Activated CD4-positive, alpha-beta memory T cell treated with anti-CD3 and anti-CD28 coated beads, Interleukin-2, amount 10 ng/mL, durations not matched to agents 7 days and 5 days (primary cell): ENCODE measurements around the gene UCN. TPM values are rescaled to one million over a fixed set of nuclear protein-coding genes. Genes with fewer than 3 reads are reported as not detected.

Experiments used
- CTCF ChIA-PET: fragments of 350-600 bp; sonication (Branson Sonifier 250); formaldehyde crosslinking; loops from one replicate; lab custom pipeline; 2021; ENCODE audit warnings: antibody characterized with exemption, inconsistent platforms; lab: Charles Lee
- POLR2A ChIA-PET: fragments of 350-600 bp; sonication (Branson Sonifier 250); formaldehyde crosslinking; loops from one replicate; lab custom pipeline; 2021; ENCODE audit warnings: antibody characterized with exemption; lab: Charles Lee
- DNase-seq: peaks from one replicate; pipeline ENCODE4 v3.0.0-alpha.2; 2020
- H3K27ac Mint-ChIP-seq: one replicate; pipeline ENCODE4 v1.8.0; 2021; ENCODE audit warnings: mild to moderate bottlenecking, mixed read lengths
- H3K27me3 Mint-ChIP-seq: one replicate; pipeline ENCODE4 v1.8.0; 2021; ENCODE audit warnings: mixed read lengths
- H3K36me3 Mint-ChIP-seq: one replicate; pipeline ENCODE4 v1.8.0; 2021; ENCODE audit warnings: low read depth, mixed read lengths
- H3K4me1 Mint-ChIP-seq: one replicate; pipeline ENCODE4 v1.8.0; 2021; ENCODE audit warnings: mixed read lengths
- H3K4me3 Mint-ChIP-seq: one replicate; pipeline ENCODE4 v1.8.0; 2021; ENCODE audit warnings: mild to moderate bottlenecking, mixed read lengths
- H3K9me3 Mint-ChIP-seq: one replicate; pipeline ENCODE4 v1.8.0; 2021; ENCODE audit warnings: mixed read lengths
- total RNA-seq, 2 experiments: library from RNA; stranded (reverse); gene quantifications; one replicate each; pipeline ENCODE4 v1.2.3, GENCODE V29; 2021

Gene UCN
- total RNA-seq, 2 experiments from 2014 or later: 2.2 to 3.0 TPM

DNA sequence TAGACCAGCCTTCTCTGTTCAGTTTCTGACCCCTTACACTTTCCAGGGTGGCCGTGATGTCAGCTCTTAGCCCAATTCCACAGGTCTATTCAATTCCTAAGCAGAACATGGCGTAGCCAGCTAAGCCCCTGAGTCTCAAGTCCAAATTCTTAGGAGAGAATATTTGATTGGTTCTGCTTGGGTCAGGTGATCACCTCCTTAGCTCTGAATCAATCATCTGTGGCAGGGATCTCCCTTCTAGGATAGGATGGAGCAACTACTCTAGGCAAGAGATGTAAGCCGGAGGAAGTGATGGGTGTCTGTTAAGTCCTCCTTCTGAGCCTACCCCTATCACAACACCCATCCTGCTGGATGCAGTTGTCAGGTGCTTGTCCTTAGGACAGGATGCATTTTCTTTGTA is 11.1 kb downstream of the UCN start:
- no peak overlapping the region for H3K4me3 Mint-ChIP-seq

DNA sequence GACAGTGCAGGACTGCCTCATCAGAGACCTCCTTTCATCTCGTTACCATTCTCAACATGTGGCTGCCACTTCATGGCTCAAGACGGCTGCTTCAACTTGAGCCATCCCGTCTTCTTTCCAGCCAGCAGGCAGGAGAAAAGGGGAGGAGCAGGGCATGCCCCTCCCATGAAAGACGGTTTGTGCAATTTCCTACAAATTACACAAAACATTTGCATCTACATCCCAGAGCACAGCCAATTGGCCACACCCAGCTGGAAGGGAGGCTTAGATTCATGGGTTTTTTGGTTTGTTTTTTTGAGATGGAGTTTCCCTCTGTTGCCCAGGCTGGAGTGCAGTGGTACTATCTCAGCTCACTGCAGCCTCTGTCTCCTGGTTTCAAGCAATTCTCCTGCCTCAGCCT is 11.8 kb downstream of the UCN start:
- peaks cover 25% of the 10 kb centered on the region for H3K27me3 Mint-ChIP-seq
- no peaks in the 10 kb centered on the region for H3K36me3 Mint-ChIP-seq
- no peak for DNase-seq
- no peaks in the 10 kb centered on the region for H3K9me3 Mint-ChIP-seq
- no peaks in the 10 kb centered on the region for H3K4me1 Mint-ChIP-seq
- ChIA-PET POLR2A (no interaction called here), CTCF (interaction anchor here (0.6 to 1.1 kb wide), 3 partner anchors 8 to 31 kb away, joined by 3 to 8 read pairs (median 3); no protein-coding TSS in a partner anchor)
- no peak overlapping the region for H3K4me3 Mint-ChIP-seq
- H3K27ac Mint-ChIP-seq: no peak overlapping the region

More for the DNA sequence above, 11.1 kb downstream of the UCN start:
- DNase-seq: no peak
- peaks cover 18% of the 10 kb centered on the region for H3K27me3 Mint-ChIP-seq
- ChIA-PET CTCF (interaction anchor here (1.1 kb wide), 1 partner anchor 32 kb away, joined by 3 read pairs; no protein-coding TSS in a partner anchor), POLR2A (no interaction called here)
- no peaks in the 10 kb centered on the region for H3K9me3 Mint-ChIP-seq
- H3K36me3 Mint-ChIP-seq: no peaks in the 10 kb centered on the region
- H3K4me1 Mint-ChIP-seq: no peaks in the 10 kb centered on the region
- H3K27ac Mint-ChIP-seq: no peak overlapping the region

DNA sequence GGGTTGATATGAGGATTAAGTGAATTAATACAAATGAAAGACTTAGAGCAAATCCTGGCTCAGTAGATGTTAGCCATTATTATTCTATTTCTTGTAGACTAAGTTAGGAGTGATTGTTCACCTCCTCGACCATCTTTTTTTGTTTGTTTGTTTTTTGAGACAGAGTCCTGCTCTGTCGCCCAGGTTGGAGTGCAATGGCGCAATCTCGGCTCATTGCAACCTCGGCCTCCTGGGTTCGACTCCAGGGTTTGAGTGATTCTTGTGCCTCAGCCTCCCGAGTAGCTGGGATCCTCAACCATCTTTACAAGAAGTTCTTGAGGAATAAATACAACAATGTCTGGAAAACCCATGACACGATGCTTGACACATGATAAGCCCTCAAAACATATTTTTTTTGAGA is 13.3 kb downstream of the UCN start:
- CTCF ChIA-PET: interaction anchor here (7.7 kb wide), 1 partner anchor 7 kb away, joined by 48 read pairs; no protein-coding TSS in a partner anchor

GRCh38 chr2:27291865-27292264 is 16.4 kb downstream of the UCN start:
- Mint-ChIP-seq H3K4me3 (no peak overlapping the region), H3K36me3 (no peaks in the 10 kb centered on the region), H3K27me3 (peaks cover 40% of the 10 kb centered on the region), H3K9me3 (no peaks in the 10 kb centered on the region), H3K4me1 (no peaks in the 10 kb centered on the region), H3K27ac (no peak overlapping the region)
- ChIA-PET CTCF (interaction anchor here (2.0 to 7.7 kb wide), 3 partner anchors 10 to 12 kb away, joined by 11 to 48 read pairs (median 18); no protein-coding TSS in a partner anchor), POLR2A (interaction anchor here (1.2 kb wide), 1 partner anchor 26 kb away, joined by 3 read pairs; no protein-coding TSS in a partner anchor)
- DNase-seq: no peak

More for the DNA sequence above, 13.3 kb downstream of the UCN start:
- H3K27ac Mint-ChIP-seq: no peak overlapping the region
- no peaks in the 10 kb centered on the region for H3K4me1 Mint-ChIP-seq
- no peaks in the 10 kb centered on the region for H3K9me3 Mint-ChIP-seq
- peaks cover 25% of the 10 kb centered on the region for H3K27me3 Mint-ChIP-seq
- H3K36me3 Mint-ChIP-seq: no peaks in the 10 kb centered on the region
- POLR2A ChIA-PET: no interaction called here
- no peak for DNase-seq
- H3K4me3 Mint-ChIP-seq: no peak overlapping the region

- Mint-ChIP-seq H3K4me1 (no peaks in the 10 kb centered on the region), H3K27ac (no peak overlapping the region), H3K36me3 (no peaks in the 10 kb centered on the region), H3K27me3 (peaks cover 44% of the 10 kb centered on the region), H3K9me3 (no peaks in the 10 kb centered on the region), H3K4me3 (no peak overlapping the region)
- no peak for DNase-seq
- POLR2A ChIA-PET: no interaction called here
- CTCF ChIA-PET: interaction anchor here (4.1 to 7.7 kb wide), 2 partner anchors 11 kb away, joined by 18 to 48 read pairs; no protein-coding TSS in a partner anchor
These were observed 17.7 kb downstream of the UCN start for GRCh38 chr2:27290549-27290948.

- no peak overlapping the region for H3K4me3 Mint-ChIP-seq
- no peaks in the 10 kb centered on the region for H3K4me1 Mint-ChIP-seq
- POLR2A ChIA-PET: no interaction called here
- H3K36me3 Mint-ChIP-seq: no peaks in the 10 kb centered on the region
- CTCF ChIA-PET: interaction anchor here (4.1 to 7.7 kb wide), 2 partner anchors 9 to 13 kb away, joined by 18 to 48 read pairs; no protein-coding TSS in a partner anchor
- no peak overlapping the region for H3K27ac Mint-ChIP-seq
- no peak for DNase-seq
- H3K9me3 Mint-ChIP-seq: no peaks in the 10 kb centered on the region
- H3K27me3 Mint-ChIP-seq: peaks cover 56% of the 10 kb centered on the region
These were observed 19.6 kb downstream of the UCN start for GRCh38 chr2:27288610-27289009.

DNA sequence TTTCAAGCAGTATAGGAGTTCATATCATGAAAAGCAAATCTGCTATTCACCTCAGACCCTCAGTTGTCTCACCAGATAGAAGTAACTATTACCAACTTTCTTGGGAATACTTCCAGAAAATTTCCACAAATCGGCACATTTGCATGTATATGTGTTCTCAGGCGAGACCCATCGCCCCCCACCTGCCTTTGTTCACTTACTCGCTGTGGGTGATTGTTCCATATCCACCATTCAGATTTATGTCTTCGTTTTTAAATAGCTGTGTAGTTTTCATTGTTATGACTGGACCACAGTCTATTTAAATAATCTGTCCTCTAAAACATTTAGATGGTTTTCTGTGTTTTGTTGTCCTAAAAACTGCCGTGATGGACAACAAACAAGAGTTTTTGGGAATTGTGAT is 22.8 kb downstream of the UCN start:
- Mint-ChIP-seq H3K9me3 (no peaks in the 10 kb centered on the region), H3K4me1 (peaks cover 4% of the 10 kb centered on the region), H3K36me3 (no peaks in the 10 kb centered on the region), H3K4me3 (no peak overlapping the region), H3K27ac (no peak overlapping the region), H3K27me3 (peaks cover 57% of the 10 kb centered on the region)
- no peak for DNase-seq
- ChIA-PET POLR2A (no interaction called here), CTCF (interaction anchor here (0.6 kb wide), 1 partner anchor 11 kb away, joined by 3 read pairs; no protein-coding TSS in a partner anchor)

DNA sequence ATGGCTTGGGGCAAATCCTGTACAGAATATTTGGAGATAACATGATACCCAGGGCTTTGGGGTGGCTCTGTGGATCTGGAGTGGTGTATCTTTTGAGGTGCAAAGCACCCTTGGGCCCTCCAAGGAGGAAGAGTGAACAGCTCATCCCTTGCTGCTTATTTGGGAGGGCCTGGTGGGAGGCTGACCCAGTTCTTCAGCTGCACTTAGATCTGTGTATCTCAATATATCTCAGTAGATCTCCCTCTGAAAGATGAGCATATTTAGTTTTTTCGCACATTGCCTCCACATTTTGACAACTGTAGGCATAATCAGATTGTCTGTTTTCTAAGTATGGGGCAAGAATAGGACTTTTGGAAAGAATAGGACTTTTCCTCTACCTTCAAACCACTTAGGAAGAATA is 23.2 kb downstream of the UCN start:
- Mint-ChIP-seq H3K9me3 (no peaks in the 10 kb centered on the region), H3K27me3 (peaks cover 57% of the 10 kb centered on the region), H3K36me3 (no peaks in the 10 kb centered on the region), H3K27ac (no peak overlapping the region), H3K4me1 (peaks cover 8% of the 10 kb centered on the region), H3K4me3 (no peak overlapping the region)
- ChIA-PET CTCF (interaction anchor here (0.6 kb wide), 1 partner anchor 11 kb away, joined by 3 read pairs; no protein-coding TSS in a partner anchor), POLR2A (no interaction called here)
- DNase-seq: no peak

DNA sequence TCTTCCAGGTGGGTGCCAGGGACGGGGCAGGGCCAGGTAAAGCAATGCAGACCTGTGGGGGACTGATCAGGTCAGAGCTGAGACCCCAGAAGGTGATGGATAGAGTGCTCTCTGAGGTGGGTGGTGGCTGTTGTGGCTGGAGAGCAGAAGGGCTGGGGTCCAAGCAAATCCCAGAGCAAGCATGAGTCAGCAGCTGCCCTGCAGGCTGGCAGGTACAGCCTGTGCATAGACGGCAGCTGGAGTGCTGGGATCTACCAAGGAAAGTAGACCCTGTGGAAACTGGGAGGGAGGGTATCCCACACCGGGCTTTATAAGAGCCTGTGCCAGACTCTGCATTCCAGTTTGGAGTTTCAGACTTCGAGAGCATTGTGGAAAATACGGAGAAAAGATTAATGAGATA is 25.4 kb downstream of the UCN start:
- ChIA-PET CTCF (interaction anchor here (0.6 to 5.9 kb wide), 8 partner anchors 16 to 437 kb away, joined by 3 to 75 read pairs (median 4); partner anchors contain the start of gene MPV17), POLR2A (interaction anchor here (0.6 to 1.7 kb wide), 2 partner anchors 19 to 90 kb away, joined by 3 to 4 read pairs; no protein-coding TSS in a partner anchor)
- Mint-ChIP-seq H3K27ac (no peak overlapping the region), H3K36me3 (no peaks in the 10 kb centered on the region), H3K9me3 (no peaks in the 10 kb centered on the region), H3K27me3 (peaks cover 58% of the 10 kb centered on the region), H3K4me3 (no peak overlapping the region), H3K4me1 (peaks cover 13% of the 10 kb centered on the region)
- no peak for DNase-seq

DNA sequence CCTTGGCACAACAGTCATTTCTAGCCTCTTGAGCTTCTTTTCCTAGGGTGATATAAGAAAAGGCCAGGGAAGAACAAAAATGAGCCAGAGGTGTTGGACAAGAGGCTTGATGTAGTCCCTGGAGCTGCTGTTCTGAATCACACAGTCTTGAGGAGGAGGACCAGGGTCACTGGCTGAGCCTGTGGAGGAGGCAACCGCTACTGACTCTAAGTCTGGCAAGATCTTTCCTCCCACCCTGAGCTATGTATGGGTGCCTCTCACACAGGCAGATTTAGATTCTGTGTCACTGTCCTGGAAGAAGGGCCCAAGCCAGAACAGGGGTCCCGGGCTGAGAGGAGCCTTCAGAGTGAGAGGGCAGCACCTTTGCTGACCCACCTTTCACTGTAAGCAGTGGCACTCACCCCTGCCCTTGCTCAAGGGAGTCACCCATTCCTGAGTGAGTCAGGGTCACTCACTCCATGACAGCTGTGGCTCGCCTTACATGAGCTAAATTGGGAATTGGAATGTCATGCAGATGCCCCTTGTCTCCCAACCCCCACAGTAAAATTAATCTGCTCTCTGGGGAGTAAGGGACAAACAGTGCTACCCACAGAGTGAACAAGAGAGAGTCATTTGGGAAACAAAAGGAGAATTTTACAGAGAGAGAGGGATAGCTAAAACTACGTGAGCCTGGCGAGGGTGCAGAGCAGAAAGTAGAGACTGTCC is 26.2 kb downstream of the UCN start, which contains the start of gene TRIM54:
Gene TRIM54 (plus strand): TSS at position 575 of the 705 bp plus-strand sequence. CDS start 303 bp downstream, outside the sequence.
- Mint-ChIP-seq H3K27me3 (peaks cover 54% of the 10 kb centered on the region), H3K27ac (no peak within 1 kb of the TSS), H3K9me3 (no peaks in the 10 kb centered on the region), H3K4me1 (peaks cover 13% of the 10 kb centered on the region), H3K36me3 (no peaks in the 10 kb centered on the region), H3K4me3 (no peak within 1 kb of the TSS)
- CTCF ChIA-PET: interaction anchor here (0.7 to 5.9 kb wide), 11 partner anchors 9 to 320 kb away, joined by 3 to 75 read pairs (median 6); partner anchors contain the start of genes ABHD1, MPV17, PREB and SLC30A3
- no peak for DNase-seq
- POLR2A ChIA-PET: interaction anchor here (0.8 to 1.7 kb wide), 3 partner anchors 18 to 65 kb away, joined by 4 to 5 read pairs (median 4); partner anchors contain the start of gene CAD

DNA sequence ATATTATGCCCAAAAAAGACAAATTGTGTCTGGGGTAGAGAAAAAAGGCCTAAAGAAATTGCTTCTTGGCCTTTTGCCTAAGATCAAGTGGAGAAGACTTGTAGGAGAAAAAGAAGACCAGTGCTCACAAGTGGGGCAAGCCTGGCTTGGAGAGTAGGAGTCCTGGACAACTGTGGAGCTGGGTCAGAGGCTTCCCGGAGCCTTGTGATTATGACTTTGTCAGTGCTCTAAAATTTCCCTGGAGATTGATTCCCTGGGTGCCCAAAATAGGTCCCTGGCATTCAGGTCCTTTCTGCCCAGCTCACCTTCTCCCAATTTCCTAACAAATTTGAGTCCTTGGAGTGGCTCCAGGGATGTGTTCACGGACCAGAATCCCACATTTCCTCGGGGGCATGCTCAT is 26.8 kb downstream of the UCN start:
- no peaks in the 10 kb centered on the region for H3K9me3 Mint-ChIP-seq
- POLR2A ChIA-PET: interaction anchor here (0.8 to 1.0 kb wide), 2 partner anchors 32 to 65 kb away, joined by 4 to 5 read pairs; partner anchors contain the start of gene CAD
- peaks cover 50% of the 10 kb centered on the region for H3K27me3 Mint-ChIP-seq
- CTCF ChIA-PET: interaction anchor here (0.7 to 5.9 kb wide), 12 partner anchors 9 to 319 kb away, joined by 3 to 75 read pairs (median 6); partner anchors contain the start of genes ABHD1, MPV17, PREB and SLC30A3
- no peak overlapping the region for H3K4me3 Mint-ChIP-seq
- no peak overlapping the region for H3K27ac Mint-ChIP-seq
- DNase-seq: no peak
- peaks cover 13% of the 10 kb centered on the region for H3K4me1 Mint-ChIP-seq
- no peaks in the 10 kb centered on the region for H3K36me3 Mint-ChIP-seq

GRCh38 chr2:27280826-27281225 is 27.4 kb downstream of the UCN start:
- H3K36me3 Mint-ChIP-seq: no peaks in the 10 kb centered on the region
- ChIA-PET POLR2A (interaction anchor here (1.0 to 1.3 kb wide), 2 partner anchors 32 to 185 kb away, joined by 3 to 5 read pairs; no protein-coding TSS in a partner anchor), CTCF (interaction anchor here (1.0 to 5.9 kb wide), 14 partner anchors 9 to 319 kb away, joined by 3 to 75 read pairs (median 8); partner anchors contain the start of genes PREB and SLC30A3)
- H3K4me3 Mint-ChIP-seq: no peak overlapping the region
- no peak for DNase-seq
- no peak overlapping the region for H3K27ac Mint-ChIP-seq
- no peaks in the 10 kb centered on the region for H3K9me3 Mint-ChIP-seq
- H3K4me1 Mint-ChIP-seq: peaks cover 13% of the 10 kb centered on the region
- peaks cover 46% of the 10 kb centered on the region for H3K27me3 Mint-ChIP-seq
